H1 (cell line): ENCODE measurements around the gene SOX30. TPM values are rescaled to one million over a fixed set of nuclear protein-coding genes. Genes with fewer than 3 reads are reported as not detected.

Experiments used
- CTCF ChIA-PET: fragments of 300-600 bp; sonication (Branson Sonifier 250); formaldehyde crosslinking; loops from one replicate; lab custom pipeline; 2021; ENCODE audit not compliant: partially characterized antibody; lab: Charles Lee
- POLR2A ChIA-PET: fragments of 300-600 bp; sonication (Branson Sonifier 250); formaldehyde crosslinking; loops from one replicate; lab custom pipeline; 2021; ENCODE audit warnings: inconsistent platforms; ENCODE audit not compliant: partially characterized antibody; lab: Charles Lee
- DNase-seq, 2 experiments: peaks; one replicate each; pipeline versions ENCODE4 v3.0.0 to v3.0.0-alpha.2; 2010 to 2022; ENCODE audit warnings: low spot score in 2 of 2, low read depth in 1 of 2, mixed read lengths in 1 of 2
- FAIRE-seq: peaks from 2 replicates; lab custom pipeline; 2011; peaks lifted over from hg19 to GRCh38; lab: Jason Lieb, UNC
- H2AFZ ChIP-seq: 2 replicates; pipeline ENCODE4 v1.8.1; 2012; ENCODE audit warnings: low read length, inconsistent platforms
- H2AK5ac ChIP-seq: 2 replicates; pipeline ENCODE4 v1.6.1; 2013; ENCODE audit warnings: low read depth, low read length
- H2BK120ac ChIP-seq: replicated peaks from 2 replicates; pipeline ENCODE3; 2013; ENCODE audit warnings: low read depth, low read length, inconsistent platforms
- H2BK12ac ChIP-seq: 2 replicates; pipeline ENCODE4 v1.6.1; 2013; ENCODE audit warnings: low read depth, low read length
- H2BK15ac ChIP-seq: 2 replicates; pipeline ENCODE4 v1.6.1; 2013; ENCODE audit warnings: low read length
- H2BK20ac ChIP-seq: 2 replicates; pipeline ENCODE4 v1.6.1; 2013; ENCODE audit warnings: low read length
- H2BK5ac ChIP-seq: 2 replicates; pipeline ENCODE4 v1.6.1; 2013; ENCODE audit warnings: low read depth, low read length
- H3K14ac ChIP-seq: 2 replicates; pipeline ENCODE4 v1.6.1; 2013; ENCODE audit warnings: inconsistent platforms; ENCODE audit not compliant: insufficient read length
- H3K18ac ChIP-seq: 2 replicates; pipeline ENCODE4 v1.6.1; 2013; ENCODE audit warnings: low read length; ENCODE audit errors: extremely low read depth
- H3K23ac ChIP-seq: 2 replicates; pipeline ENCODE4 v1.6.1; 2013; ENCODE audit warnings: inconsistent platforms; ENCODE audit not compliant: insufficient read length
- H3K23me2 ChIP-seq: 2 replicates; pipeline ENCODE4 v1.6.1; 2013; ENCODE audit warnings: low read depth, low read length
- H3K27ac ChIP-seq: 2 replicates; pipeline ENCODE4 v1.6.1; 2011; ENCODE audit warnings: low read depth, low read length, inconsistent platforms
- H3K27me3 ChIP-seq, 4 experiments: replicated peaks in 1 of 4; 1 replicate in 1 of 4; 2 replicates in 3 of 4; pipeline versions ENCODE4 v1.6.1 to v1.8.1; 2011 to 2013; ENCODE audit warnings: low read length in 3 of 4, mild to moderate bottlenecking in 3 of 4, inconsistent platforms in 2 of 4, mixed read lengths in 2 of 4, moderate library complexity in 1 of 4; ENCODE audit not compliant: control insufficient read depth in 3 of 4, insufficient read depth in 3 of 4; ENCODE audit errors: extremely low read depth in 1 of 4
- H3K36me3 ChIP-seq, 4 experiments: 2 replicates each; pipeline versions ENCODE4 v1.6.1 to v1.8.1; 2011 to 2013; ENCODE audit warnings: mild to moderate bottlenecking in 4 of 4, low read length in 3 of 4, moderate library complexity in 2 of 4, control low read depth in 1 of 4, inconsistent platforms in 1 of 4; ENCODE audit not compliant: insufficient read depth in 4 of 4, control insufficient read depth in 2 of 4
- H3K4ac ChIP-seq: replicated peaks from 2 replicates; pipeline ENCODE3; 2013; ENCODE audit warnings: low read length, low read depth, mixed read lengths, inconsistent platforms; ENCODE audit not compliant: insufficient read length
- H3K4me1 ChIP-seq, 4 experiments: replicated peaks in 1 of 4; 1 replicate in 1 of 4; 2 replicates in 3 of 4; pipeline versions ENCODE4 v1.6.1 to v1.8.1; 2011 to 2013; ENCODE audit warnings: low read length in 3 of 4, inconsistent platforms in 2 of 4, mixed read lengths in 1 of 4; ENCODE audit not compliant: insufficient read depth in 4 of 4, control insufficient read depth in 3 of 4
- H3K4me2 ChIP-seq, 2 experiments: 2 replicates each; pipeline versions ENCODE4 v1.6.1 to v1.8.1; 2011 to 2013; ENCODE audit warnings: low read depth in 2 of 2, low read length in 2 of 2, control low read depth in 1 of 2, inconsistent platforms in 1 of 2, mild to moderate bottlenecking in 1 of 2; ENCODE audit not compliant: insufficient read depth in 1 of 2
- H3K4me3 ChIP-seq, 4 experiments: fragments of 200-600, 300-600 bp in 1 of 4; sonication (generic), shearing (Covaris generic), sonication (Bioruptor Twin) in 1 of 4; 2 replicates each; pipeline versions ENCODE4 v1.5.1 to v1.8.1; 2011 to 2016; ENCODE audit warnings: low read length in 4 of 4, low read depth in 3 of 4, control low read depth in 2 of 4, inconsistent platforms in 2 of 4, mild to moderate bottlenecking in 2 of 4, mixed read lengths in 1 of 4, moderate library complexity in 1 of 4; ENCODE audit not compliant: insufficient read depth in 2 of 4; ENCODE audit errors: extremely low read depth in 1 of 4
- H3K56ac ChIP-seq: replicated peaks from 2 replicates; pipeline ENCODE3; 2013; ENCODE audit warnings: low read depth, mild to moderate bottlenecking, mixed read lengths, low read length, inconsistent platforms; ENCODE audit not compliant: insufficient read length
- H3K79me1 ChIP-seq: 2 replicates; pipeline ENCODE4 v1.6.1; 2013; ENCODE audit warnings: low read depth, low read length, control low read depth
- H3K79me2 ChIP-seq, 2 experiments: 2 replicates each; pipeline versions ENCODE4 v1.6.1 to v1.8.1; 2012 to 2013; ENCODE audit warnings: low read length in 2 of 2, mild to moderate bottlenecking in 2 of 2, inconsistent platforms in 1 of 2; ENCODE audit not compliant: insufficient read depth in 2 of 2, control insufficient read depth in 1 of 2
- H3K9ac ChIP-seq, 4 experiments: replicated peaks in 1 of 4; 1 replicate in 1 of 4; 2 replicates in 3 of 4; pipeline versions ENCODE4 v1.6.1 to v1.8.1; 2011 to 2013; ENCODE audit warnings: low read depth in 3 of 4, low read length in 3 of 4, control low read depth in 2 of 4, mild to moderate bottlenecking in 2 of 4, moderate library complexity in 2 of 4, inconsistent platforms in 1 of 4; ENCODE audit errors: extremely low read depth in 1 of 4
- H3K9me3 ChIP-seq, 2 experiments: 2 replicates each; pipeline versions ENCODE4 v1.6.1 to v1.8.1; 2012 to 2013; ENCODE audit warnings: mild to moderate bottlenecking in 2 of 2, moderate library complexity in 2 of 2, control low read depth in 1 of 2, inconsistent platforms in 1 of 2, low read depth in 1 of 2, low read length in 1 of 2, mixed read lengths in 1 of 2; ENCODE audit not compliant: insufficient read depth in 2 of 2
- H4K20me1 ChIP-seq, 2 experiments: replicated peaks in 1 of 2; 2 replicates each; pipeline versions ENCODE3 to v1.8.1; 2011 to 2013; ENCODE audit warnings: inconsistent platforms in 2 of 2, low read length in 2 of 2, mild to moderate bottlenecking in 1 of 2; ENCODE audit not compliant: insufficient read depth in 2 of 2, control insufficient read depth in 1 of 2
- H4K5ac ChIP-seq: 2 replicates; pipeline ENCODE4 v1.6.1; 2013; ENCODE audit warnings: low read length, low read depth, mixed read lengths, inconsistent platforms; ENCODE audit not compliant: insufficient read length
- H4K8ac ChIP-seq: 2 replicates; pipeline ENCODE4 v1.8.0; 2013; ENCODE audit warnings: mild to moderate bottlenecking, moderate library complexity, low read length, inconsistent platforms; ENCODE audit not compliant: insufficient read depth; ENCODE audit errors: extremely low read depth
- H4K91ac ChIP-seq: replicated peaks from 2 replicates; pipeline ENCODE3; 2013; ENCODE audit warnings: low read length, mixed read lengths, inconsistent platforms; ENCODE audit not compliant: insufficient read length
- CBX8 ChIP-seq: fragments of 300-800, 300-1000 bp; sonication (generic); IDR thresholded peaks from 2 replicates; pipeline ENCODE4 v1.7.1; 2016; ENCODE audit warnings: low read depth, low read length, borderline replicate concordance
- CEBPB ChIP-seq: IDR thresholded peaks from 2 replicates; pipeline ENCODE4 v1.6.1; 2012; ENCODE audit warnings: low read depth, low read length
- EP300 ChIP-seq, 2 experiments: IDR thresholded peaks; 1 replicate in 1 of 2; 2 replicates in 1 of 2; pipeline ENCODE4 v1.6.1; 2011 to 2012; ENCODE audit warnings: low read depth in 2 of 2, low read length in 2 of 2, mild to moderate bottlenecking in 2 of 2, borderline replicate concordance in 1 of 2, inconsistent platforms in 1 of 2, moderate library complexity in 1 of 2
- HDAC2 ChIP-seq, 2 experiments: fragments of 300-600 bp in 1 of 2; sonication (generic) in 1 of 2; IDR thresholded peaks; 2 replicates each; pipeline ENCODE4 v1.6.1; 2011 to 2012; ENCODE audit warnings: low read depth in 2 of 2, low read length in 2 of 2, mild to moderate bottlenecking in 2 of 2, moderate library complexity in 2 of 2, borderline replicate concordance in 1 of 2, inconsistent platforms in 1 of 2
- JUND ChIP-seq: IDR thresholded peaks from 2 replicates; pipeline ENCODE4 v1.6.1; 2011; ENCODE audit warnings: mild to moderate bottlenecking, improper control_type of control experiment, low read length
- MAFK ChIP-seq: IDR thresholded peaks from 2 replicates; pipeline ENCODE4 v1.6.1; 2012; ENCODE audit warnings: low read depth, mild to moderate bottlenecking, improper control_type of control experiment, low read length
- PHF8 ChIP-seq: fragments of 200-600 bp; sonication (generic); conservative IDR thresholded peaks from 2 replicates; pipeline ENCODE4 v1.7.1; 2012; ENCODE audit warnings: low read depth, mild to moderate bottlenecking, inconsistent platforms, low read length, moderate library complexity
- POLR2AphosphoS5 ChIP-seq: IDR thresholded peaks from 2 replicates; pipeline ENCODE4 v1.6.1; 2011; ENCODE audit warnings: low read depth, low read length
- RAD21 ChIP-seq, 2 experiments: IDR thresholded peaks in 1 of 2; conservative IDR thresholded peaks in 1 of 2; 2 replicates each; pipeline ENCODE4 v1.6.1; 2011; ENCODE audit warnings: low read depth in 2 of 2, low read length in 2 of 2, improper control_type of control experiment in 1 of 2, inconsistent platforms in 1 of 2, mild to moderate bottlenecking in 1 of 2, moderate library complexity in 1 of 2
- SIRT6 ChIP-seq: IDR thresholded peaks from one replicate; pipeline ENCODE4 v1.7.1; 2012; ENCODE audit warnings: low read length, inconsistent platforms
- TAF1 ChIP-seq: IDR thresholded peaks from 2 replicates; pipeline ENCODE4 v1.6.1; 2011; ENCODE audit warnings: mild to moderate bottlenecking, low read depth, low read length
- TCF12 ChIP-seq: IDR thresholded peaks from 2 replicates; pipeline ENCODE4 v1.6.1; 2011; ENCODE audit warnings: low read depth, mild to moderate bottlenecking, low read length
- WGBS, 2 experiments: shearing (Covaris generic) in 1 of 2; methylation state at CpG; one replicate each; pipeline versions ENCODE4 v1.1.6 to v1.1.7; 2013 to 2015; ENCODE audit warnings: low lambda C conversion rate in 2 of 2, mixed read lengths in 2 of 2, inconsistent platforms in 1 of 2, low coverage in 1 of 2, missing lambda C conversion rate in 1 of 2; ENCODE audit not compliant: insufficient replicate concordance in 2 of 2, insufficient coverage in 1 of 2, insufficient read length in 1 of 2; ENCODE audit errors: extremely low coverage in 1 of 2, missing lambda C conversion rate in 1 of 2; 5-methylcytosine and 5-hydroxymethylcytosine counted together
- polyA plus RNA-seq, 7 experiments: library from polyadenylated mRNA; depleted of rRNA in 3 of 7; stranded (reverse) in 5 of 7; unstranded in 2 of 7; fragments of >200 nt in 5 of 7; fragments of 200-250 nt in 2 of 7; gene quantifications; 1 replicate in 5 of 7; 2 replicates in 1 of 7; 4 replicates in 1 of 7; pipeline versions ENCODE4 v1.2.1 to v1.2.3, GENCODE V29; 2011 to 2013; ENCODE audit warnings: missing spikeins in 2 of 7, mixed read lengths in 2 of 7
- total RNA-seq: library from RNA; stranded (reverse); fragmentation: NEBNext Ultra II Directional; extraction: Animal tissue kit (Norgen Biotek cat#: 25700); gene quantifications from 2 replicates; pipeline ENCODE4 v1.2.1, GENCODE V29; 2021

Gene SOX30
- total and polyA plus RNA-seq, 2 of the 8 experiments (the other 6 are each of a cell fraction or from before 2014, with no cell fraction given) = 0.35 TPM; not detected in 1

GRCh38 chr5:157618191-157618765 lies 34.0 kb downstream of the SOX30 start:
- no peak overlapping the region for H4K91ac ChIP-seq
- TF ChIP-seq JUND (no peak), SIRT6 (no peak), PHF8 (no peak), POLR2AphosphoS5 (no peak), RAD21 (IDR thresholded peaks at IDR 0.05 in 1 of 2, conservative IDR thresholded peaks at IDR 0.05 in 1 of 2; ENCODE audit: low read depth in 2 of 2, low read length in 2 of 2) (no peak), CBX8 (no peak), CEBPB (no peak), HDAC2 (IDR thresholded peaks at IDR 0.05; ENCODE audit: borderline replicate concordance in 1 of 2, low read depth in 2 of 2, low read length in 2 of 2) (no peak), TAF1 (no peak), EP300 (IDR thresholded peaks at IDR 0.05; ENCODE audit: borderline replicate concordance in 1 of 2, low read depth in 2 of 2, low read length in 2 of 2) (no peak), TCF12 (no peak), MAFK (no peak)

More at GRCh38 chr5:157618191-157618765, 34.0 kb downstream of the SOX30 start:
- H3K79me1 ChIP-seq = no peaks in the 10 kb centered on the region
- no peak for DNase-seq
- H3K79me2 ChIP-seq = no peaks in the 10 kb centered on the region
- H3K56ac ChIP-seq = no peak overlapping the region
- H2BK15ac ChIP-seq = no peak overlapping the region
- H2AK5ac ChIP-seq = no peak overlapping the region
- no peak overlapping the region for H3K23ac ChIP-seq
- no peak overlapping the region for H3K4me3 ChIP-seq
- H3K18ac ChIP-seq = no peak overlapping the region
- H3K36me3 ChIP-seq = no peaks in the 10 kb centered on the region
- H2BK120ac ChIP-seq = no peak overlapping the region
- H3K27ac ChIP-seq = no peak overlapping the region
- no peak overlapping the region for H4K8ac ChIP-seq
- no peak for FAIRE-seq
- H3K27me3 ChIP-seq = no peaks in the 10 kb centered on the region
- no peak overlapping the region for H2BK5ac ChIP-seq
- H3K23me2 ChIP-seq = no peaks in the 10 kb centered on the region
- WGBS, 2 experiments = 92% methylated on average over 8 of the region's 8 CpGs; no CpG with 5 or more reads in 1 of the 2 experiments
- no peak overlapping the region for H2BK20ac ChIP-seq
- H2BK12ac ChIP-seq = no peak overlapping the region
- H3K4me2 ChIP-seq = no peak overlapping the region
- H2AFZ ChIP-seq = no peak overlapping the region; the same call in 1 of the 2 replicates
- no peak overlapping the region for H3K9ac ChIP-seq
- no peak overlapping the region for H4K5ac ChIP-seq
- H3K14ac ChIP-seq = no peak overlapping the region
- POLR2A ChIA-PET = no interaction called here
- no peaks in the 10 kb centered on the region for H4K20me1 ChIP-seq
- H3K4ac ChIP-seq = no peak overlapping the region
- no peaks in the 10 kb centered on the region for H3K9me3 ChIP-seq
- no peaks in the 10 kb centered on the region for H3K4me1 ChIP-seq
- CTCF ChIA-PET = interaction anchor here (0.9 to 1.3 kb wide), 2 partner anchors 9 to 17 kb away, joined by 3 read pairs; no protein-coding TSS in a partner anchor
